Mucosa of descending colon (tissue), 3 donors: ENCODE data around the gene PNMA8B. TPM values are rescaled to one million over a fixed set of nuclear protein-coding genes. Genes with fewer than 3 reads are reported as not detected.

Source experiments
- ATAC-seq: fragments of 200-7000 bp; cut with Tn5 transposase; one replicate; pipeline ENCODE4 v1.9.1; 2020; ENCODE audit warnings: mild to moderate bottlenecking, moderate library complexity
- DNase-seq, 3 donors: peaks; one replicate each; pipeline ENCODE4 v3.0.0-alpha.2; 2020
- H3K36me3 ChIP-seq: fragments of 200-600 bp; one replicate; pipeline ENCODE4 v1.8.0; 2021; ENCODE audit warnings: low read depth, mild to moderate bottlenecking
- H3K4me1 ChIP-seq: fragments of 200-600 bp; one replicate; pipeline ENCODE4 v1.8.0; 2021; ENCODE audit warnings: low read depth, mild to moderate bottlenecking
- H3K4me3 ChIP-seq: fragments of 200-600 bp; one replicate; pipeline ENCODE4 v1.8.0; 2021; ENCODE audit warnings: mild to moderate bottlenecking
- H3K9me3 ChIP-seq: fragments of 200-600 bp; one replicate; pipeline ENCODE4 v1.8.0; 2021; ENCODE audit warnings: mild to moderate bottlenecking
- CTCF ChIP-seq: fragments of 200-600 bp; IDR thresholded peaks from one replicate; pipeline ENCODE4 v1.8.0; 2022; ENCODE audit warnings: antibody characterized with exemption, mild to moderate bottlenecking
- intact Hi-C, 2 donors: fragments of 100-400 bp; cut with DNase I in 1 of 2; cut with micrococcal nuclease in 1 of 2; formaldehyde crosslinking; loops; one replicate each; pipeline versions ENCODE4 v1.11.0 to v1.11.1; 2022; cut with DNase I, micrococcal nuclease
- total RNA-seq, 3 donors: library from RNA; stranded (reverse); fragmentation: NEBNext Ultra II Directional in 2 of 3; extraction: Animal tissue kit (Norgen Biotek cat#: 25700) in 2 of 3; gene quantifications; one replicate each; pipeline versions ENCODE4 v1.2.1 to v1.2.4, GENCODE V29; 2021 to 2023
- donor health status: DM: no; HTN: no; CAD: no; lungs with moderate emphysema.
- donor health status: DM: no; HTN: no; CAD: no.
- donor health status: DM: no; HTN: yes; CAD: no.

PNMA8B gene
- total RNA-seq, 3 donors from 2014 or later: 0.12 to 2.3 (median 0.36) TPM

- ATAC-seq (no peak), DNase-seq (no peak)
- H3K4me1 ChIP-seq: no peaks in the 10 kb centered on the region
- H3K9me3 ChIP-seq: no peaks in the 10 kb centered on the region
- no peak for TF ChIP-seq CTCF
- no peak overlapping the region for H3K4me3 ChIP-seq
- H3K36me3 ChIP-seq: no peaks in the 10 kb centered on the region
- intact Hi-C loops: no loop called here
Measured at GRCh38 chr19:46463516-46463915, 32.2 kb downstream of the PNMA8B start.

DNA sequence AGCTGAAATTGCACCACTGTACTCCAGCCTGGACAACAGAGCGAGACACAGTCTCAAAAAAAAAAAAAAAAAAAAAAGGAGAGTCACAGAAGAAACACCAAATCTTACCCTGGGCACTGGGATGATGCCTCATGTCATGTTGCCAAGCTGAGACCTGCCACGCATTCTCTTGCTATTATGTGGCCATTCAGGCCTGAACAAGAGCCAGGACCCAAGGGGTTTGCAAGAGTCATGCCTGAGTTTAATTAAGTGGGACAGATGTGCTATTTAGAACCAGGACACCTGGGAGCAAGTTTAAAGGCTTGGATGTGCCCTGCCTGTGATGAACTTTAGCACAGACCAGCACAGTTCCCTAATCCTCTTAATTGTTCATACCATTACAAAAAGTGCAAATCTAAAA, 34.1 kb downstream of the PNMA8B start:
- ATAC-seq (no peak), DNase-seq (no peak)
- Histone ChIP-seq H3K4me1 (no peaks in the 10 kb centered on the region), H3K36me3 (no peaks in the 10 kb centered on the region), H3K9me3 (no peaks in the 10 kb centered on the region), H3K4me3 (no peak overlapping the region)
- TF ChIP-seq CTCF: no peak
- intact Hi-C loops: no loop called here

GRCh38 chr19:46460981-46461380, 34.7 kb downstream of the PNMA8B start:
- TF ChIP-seq CTCF: no peak
- Histone ChIP-seq H3K36me3 (no peaks in the 10 kb centered on the region), H3K4me3 (no peak overlapping the region), H3K4me1 (no peaks in the 10 kb centered on the region), H3K9me3 (no peaks in the 10 kb centered on the region)
- intact Hi-C loops: no loop called here
- no peak for DNase-seq
- ATAC-seq: no peak

DNA sequence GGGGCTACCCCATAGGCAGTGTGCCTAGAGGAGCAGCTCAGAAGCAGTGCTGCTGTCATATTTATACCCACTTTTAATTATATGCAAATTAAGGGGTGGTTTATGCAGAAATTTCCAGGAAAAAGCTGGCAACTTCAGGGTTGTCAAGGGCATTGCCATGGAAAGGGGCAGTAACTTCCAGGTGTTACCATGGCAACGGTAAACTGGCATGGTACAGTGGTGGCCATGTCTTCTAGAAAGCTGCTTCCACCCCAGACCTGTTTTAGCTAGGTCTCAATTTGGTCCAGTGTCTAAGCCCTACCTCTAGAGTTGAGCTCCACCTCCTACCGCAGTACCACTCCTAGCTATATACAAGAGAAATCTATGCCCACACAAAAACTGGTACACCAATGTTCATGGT, 35.6 kb downstream of the PNMA8B start:
- intact Hi-C loops: no loop called here
- no peaks in the 10 kb centered on the region for H3K9me3 ChIP-seq
- TF ChIP-seq CTCF: no peak

DNA sequence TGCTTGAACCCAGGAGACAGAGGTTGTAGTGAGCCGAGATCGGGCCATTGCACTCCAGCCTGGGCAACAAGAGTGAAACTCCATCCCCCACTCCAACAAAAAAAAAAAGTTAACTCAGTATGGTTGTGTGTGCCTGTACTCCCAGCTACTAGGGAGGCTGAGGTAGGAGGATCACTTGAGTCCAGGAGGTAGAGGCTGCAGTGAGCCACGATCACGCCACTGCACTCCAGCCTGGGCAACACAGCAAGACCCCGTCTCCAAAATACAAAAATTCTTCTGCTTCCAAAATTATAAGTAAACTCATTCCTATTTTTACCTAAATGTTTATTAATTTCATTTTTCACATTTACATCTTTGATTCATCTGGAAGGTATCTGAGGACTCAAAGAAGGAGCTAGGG, 38.7 kb downstream of the PNMA8B start:
- Histone ChIP-seq H3K36me3 (no peaks in the 10 kb centered on the region), H3K4me3 (no peak overlapping the region), H3K9me3 (no peaks in the 10 kb centered on the region), H3K4me1 (no peaks in the 10 kb centered on the region)
- intact Hi-C loops: no loop called here
- no peak for TF ChIP-seq CTCF
- ATAC-seq (no peak), DNase-seq (no peak)

More for the DNA sequence above, 35.6 kb downstream of the PNMA8B start:
- no peak overlapping the region for H3K4me3 ChIP-seq
- DNase-seq (no peak), ATAC-seq (no peak)
- H3K36me3 ChIP-seq: no peaks in the 10 kb centered on the region
- no peaks in the 10 kb centered on the region for H3K4me1 ChIP-seq

- no peaks in the 10 kb centered on the region for H3K4me1 ChIP-seq
- H3K4me3 ChIP-seq: no peak overlapping the region
- TF ChIP-seq CTCF: no peak
- H3K9me3 ChIP-seq: no peaks in the 10 kb centered on the region
- H3K36me3 ChIP-seq: no peaks in the 10 kb centered on the region
- DNase-seq (no peak), ATAC-seq (no peak)
- intact Hi-C loops: no loop called here
Measured at GRCh38 chr19:46454244-46454643, 41.4 kb downstream of the PNMA8B start.
